Mesenchymal stem cell (in vitro differentiated cells and primary cell): ENCODE measurements around the gene SLC44A5.

Experiments used
- DNase-seq: peaks from one replicate; pipeline ENCODE4 v3.0.0-alpha.2; 2013
- H2AFZ ChIP-seq: one replicate; pipeline ENCODE4 v1.6.1; 2013; ENCODE audit warnings: low read depth, mild to moderate bottlenecking, control low read depth, inconsistent platforms, low read length, moderate library complexity
- H2AK5ac ChIP-seq: 2 replicates; pipeline ENCODE4 v1.6.1; 2013; ENCODE audit warnings: low read length, moderate library complexity, mild to moderate bottlenecking, inconsistent platforms; ENCODE audit not compliant: severe bottlenecking
- H2BK120ac ChIP-seq: one replicate; pipeline ENCODE4 v1.6.1; 2013; ENCODE audit warnings: low read depth, mild to moderate bottlenecking, inconsistent platforms, low read length, moderate library complexity
- H2BK12ac ChIP-seq, 2 experiments: one replicate each; pipeline ENCODE4 v1.6.1; 2013; ENCODE audit warnings: inconsistent platforms in 2 of 2, low read length in 2 of 2, mild to moderate bottlenecking in 2 of 2, moderate library complexity in 2 of 2, control low read depth in 1 of 2
- H2BK15ac ChIP-seq: one replicate; pipeline ENCODE4 v1.6.1; 2013; ENCODE audit warnings: mild to moderate bottlenecking, low read depth, inconsistent platforms; ENCODE audit not compliant: poor library complexity, severe bottlenecking
- H2BK5ac ChIP-seq: 2 replicates; pipeline ENCODE4 v1.6.1; 2013; ENCODE audit warnings: low read depth, mild to moderate bottlenecking, low read length, control low read depth, inconsistent platforms; ENCODE audit not compliant: poor library complexity, severe bottlenecking
- H3K14ac ChIP-seq, 2 experiments: one replicate each; pipeline ENCODE4 v1.6.1; 2013; ENCODE audit warnings: inconsistent platforms in 2 of 2, low read length in 2 of 2, control low read depth in 1 of 2, mild to moderate bottlenecking in 1 of 2, moderate library complexity in 1 of 2
- H3K18ac ChIP-seq, 2 experiments: one replicate each; pipeline ENCODE4 v1.6.1; 2013; ENCODE audit warnings: inconsistent platforms in 2 of 2, low read length in 2 of 2, control low read depth in 1 of 2, low read depth in 1 of 2, mild to moderate bottlenecking in 1 of 2
- H3K23ac ChIP-seq, 2 experiments: one replicate each; pipeline ENCODE4 v1.6.1; 2013; ENCODE audit warnings: inconsistent platforms in 2 of 2, low read length in 2 of 2, mild to moderate bottlenecking in 2 of 2, moderate library complexity in 2 of 2, control low read depth in 1 of 2
- H3K27ac ChIP-seq: 2 replicates; pipeline ENCODE4 v1.5.1; 2013; ENCODE audit warnings: mild to moderate bottlenecking, moderate library complexity, low read length, control low read depth, inconsistent platforms; ENCODE audit not compliant: poor library complexity, severe bottlenecking
- H3K27me3 ChIP-seq, 2 experiments: 2 replicates each; pipeline versions ENCODE4 v1.6.1 to v1.7.0; 2013; ENCODE audit warnings: low read length in 2 of 2, mild to moderate bottlenecking in 2 of 2, moderate library complexity in 2 of 2, control low read depth in 1 of 2, inconsistent platforms in 1 of 2; ENCODE audit not compliant: control insufficient read depth in 1 of 2, insufficient read depth in 1 of 2
- H3K36me3 ChIP-seq, 2 experiments: 2 replicates each; pipeline versions ENCODE4 v1.6.1 to v1.7.0; 2013; ENCODE audit warnings: low read length in 2 of 2, control low read depth in 1 of 2, inconsistent platforms in 1 of 2, low read depth in 1 of 2, mild to moderate bottlenecking in 1 of 2; ENCODE audit not compliant: insufficient read depth in 2 of 2, control insufficient read depth in 1 of 2
- H3K4ac ChIP-seq, 2 experiments: one replicate each; pipeline ENCODE4 v1.6.1; 2013; ENCODE audit warnings: inconsistent platforms in 2 of 2, low read length in 2 of 2, mild to moderate bottlenecking in 2 of 2, moderate library complexity in 2 of 2, control low read depth in 1 of 2, low read depth in 1 of 2
- H3K4me1 ChIP-seq: 2 replicates; pipeline ENCODE4 v1.6.1; 2013; ENCODE audit warnings: low read depth, low read length, control low read depth; ENCODE audit not compliant: control insufficient read depth, insufficient read depth
- H3K4me2 ChIP-seq: 2 replicates; pipeline ENCODE4 v1.6.1; 2013; ENCODE audit warnings: low read length, mild to moderate bottlenecking, inconsistent platforms; ENCODE audit not compliant: poor library complexity, severe bottlenecking
- H3K4me3 ChIP-seq, 2 experiments: 2 replicates each; pipeline versions ENCODE4 v1.5.1 to v1.7.0; 2013; ENCODE audit warnings: low read length in 2 of 2, mild to moderate bottlenecking in 2 of 2, control low read depth in 1 of 2, low read depth in 1 of 2; ENCODE audit not compliant: insufficient read depth in 1 of 2
- H3K79me1 ChIP-seq: replicated peaks from 2 replicates; pipeline ENCODE4 v1.6.1; 2013; ENCODE audit warnings: mild to moderate bottlenecking, control low read depth, low read length, inconsistent platforms; ENCODE audit not compliant: poor library complexity, severe bottlenecking
- H3K9ac ChIP-seq: 2 replicates; pipeline ENCODE4 v1.7.0; 2013; ENCODE audit warnings: mild to moderate bottlenecking, low read length, moderate library complexity
- H3K9me3 ChIP-seq: 2 replicates; pipeline ENCODE4 v1.7.0; 2013; ENCODE audit warnings: mild to moderate bottlenecking, low read length; ENCODE audit not compliant: control insufficient read depth
- H4K8ac ChIP-seq: one replicate; pipeline ENCODE4 v1.6.1; 2013; ENCODE audit warnings: inconsistent platforms, mild to moderate bottlenecking, low read length, moderate library complexity
- H4K91ac ChIP-seq: one replicate; pipeline ENCODE4 v1.6.1; 2013; ENCODE audit warnings: mild to moderate bottlenecking, low read length, inconsistent platforms
- WGBS: methylation state at CpG from one replicate; pipeline ENCODE4 v1.1.7; 2013; ENCODE audit warnings: mixed read lengths; 5-methylcytosine and 5-hydroxymethylcytosine counted together

The SLC44A5 gene

GRCh38 chr1:75396745-75397144 lies 214.2 kb downstream of the SLC44A5 start:
- no peak overlapping the region for H2BK15ac ChIP-seq
- H3K27ac ChIP-seq, result no peak overlapping the region
- H3K14ac ChIP-seq, result no peak overlapping the region
- no peak overlapping the region for H2BK120ac ChIP-seq
- no peak overlapping the region for H3K4ac ChIP-seq
- H4K8ac ChIP-seq, result no peak overlapping the region
- H3K9me3 ChIP-seq, result peaks cover 14% of the 10 kb centered on the region
- H3K23ac ChIP-seq, result no peak overlapping the region
- H2AK5ac ChIP-seq, result no peak overlapping the region
- H3K4me1 ChIP-seq, result no peaks in the 10 kb centered on the region
- no peak overlapping the region for H2AFZ ChIP-seq
- no peak overlapping the region for H3K4me3 ChIP-seq
- no peak overlapping the region for H4K91ac ChIP-seq
- no CpG with 5 or more reads among the region's 1 CpG for WGBS
- H2BK12ac ChIP-seq, result no peak overlapping the region
- H2BK5ac ChIP-seq, result no peak overlapping the region
- no peaks in the 10 kb centered on the region for H3K27me3 ChIP-seq
- H3K79me1 ChIP-seq, result no peaks in the 10 kb centered on the region
- H3K4me2 ChIP-seq, result no peak overlapping the region
- H3K18ac ChIP-seq, result no peak overlapping the region
- H3K9ac ChIP-seq, result no peak overlapping the region
- H3K36me3 ChIP-seq, result no peaks in the 10 kb centered on the region
- DNase-seq, result no peak

GRCh38 chr1:75396260-75396659 lies 214.7 kb downstream of the SLC44A5 start:
- H3K79me1 ChIP-seq, result no peaks in the 10 kb centered on the region

GRCh38 chr1:75394386-75395139 lies 216.4 kb downstream of the SLC44A5 start:
- Histone ChIP-seq H3K27me3 (no peaks in the 10 kb centered on the region), H2AFZ (no peak overlapping the region), H3K4me3 (no peak overlapping the region), H3K4me1 (no peaks in the 10 kb centered on the region), H3K4me2 (no peak overlapping the region), H3K14ac (no peak overlapping the region), H2BK5ac (no peak overlapping the region), H4K91ac (no peak overlapping the region), H3K9me3 (peaks cover 26% of the 10 kb centered on the region), H2BK12ac (no peak overlapping the region), H3K18ac (no peak overlapping the region), H4K8ac (no peak overlapping the region), H2AK5ac (no peak overlapping the region), H2BK15ac (no peak overlapping the region), H3K4ac (no peak overlapping the region), H3K23ac (no peak overlapping the region), H3K9ac (no peak overlapping the region), H3K79me1 (no peaks in the 10 kb centered on the region), H2BK120ac (no peak overlapping the region), H3K36me3 (no peaks in the 10 kb centered on the region), H3K27ac (no peak overlapping the region)
- WGBS, result 96% methylated on average over 2 of the region's 3 CpGs
- no peak for DNase-seq

More at GRCh38 chr1:75396260-75396659, 214.7 kb downstream of the SLC44A5 start:
- Histone ChIP-seq H3K9me3 (peaks cover 18% of the 10 kb centered on the region), H3K4me2 (no peak overlapping the region), H2BK15ac (no peak overlapping the region), H3K27ac (no peak overlapping the region), H4K91ac (no peak overlapping the region), H2AFZ (no peak overlapping the region), H2AK5ac (no peak overlapping the region), H3K18ac (no peak overlapping the region), H3K36me3 (no peaks in the 10 kb centered on the region), H3K27me3 (no peaks in the 10 kb centered on the region), H4K8ac (no peak overlapping the region), H3K4me1 (no peaks in the 10 kb centered on the region), H3K4ac (no peak overlapping the region), H2BK12ac (no peak overlapping the region), H3K9ac (no peak overlapping the region), H2BK120ac (no peak overlapping the region), H3K23ac (no peak overlapping the region), H3K4me3 (no peak overlapping the region), H2BK5ac (no peak overlapping the region), H3K14ac (no peak overlapping the region)
- no peak for DNase-seq
- 100% methylated on average over 1 of the region's 1 CpG for WGBS

- Histone ChIP-seq H4K8ac (no peak overlapping the region), H3K27me3 (no peaks in the 10 kb centered on the region), H3K27ac (no peak overlapping the region), H3K23ac (no peak overlapping the region), H4K91ac (no peak overlapping the region), H3K36me3 (no peaks in the 10 kb centered on the region), H3K4ac (no peak overlapping the region), H3K4me1 (no peaks in the 10 kb centered on the region), H2BK5ac (no peak overlapping the region), H3K9ac (no peak overlapping the region), H3K4me3 (no peak overlapping the region), H2BK12ac (no peak overlapping the region), H2BK15ac (no peak overlapping the region), H3K14ac (no peak overlapping the region), H2AK5ac (no peak overlapping the region), H2AFZ (no peak overlapping the region), H2BK120ac (no peak overlapping the region), H3K79me1 (no peaks in the 10 kb centered on the region), H3K9me3 (peaks cover 31% of the 10 kb centered on the region), H3K18ac (no peak overlapping the region), H3K4me2 (no peak overlapping the region)
- no CpG with 5 or more reads among the region's 1 CpG for WGBS
- DNase-seq, result no peak
These were observed 218.6 kb downstream of the SLC44A5 start for GRCh38 chr1:75392278-75392677.
